Measurements from ENCODE around the gene LAMC2. TPM values are rescaled to one million over a fixed set of nuclear protein-coding genes. Genes with fewer than 3 reads are reported as not detected.

LAMC2 gene
- total and polyA plus RNA-seq, 9 donors: 0.47 to 33.7 (median 2.9) TPM

DNA sequence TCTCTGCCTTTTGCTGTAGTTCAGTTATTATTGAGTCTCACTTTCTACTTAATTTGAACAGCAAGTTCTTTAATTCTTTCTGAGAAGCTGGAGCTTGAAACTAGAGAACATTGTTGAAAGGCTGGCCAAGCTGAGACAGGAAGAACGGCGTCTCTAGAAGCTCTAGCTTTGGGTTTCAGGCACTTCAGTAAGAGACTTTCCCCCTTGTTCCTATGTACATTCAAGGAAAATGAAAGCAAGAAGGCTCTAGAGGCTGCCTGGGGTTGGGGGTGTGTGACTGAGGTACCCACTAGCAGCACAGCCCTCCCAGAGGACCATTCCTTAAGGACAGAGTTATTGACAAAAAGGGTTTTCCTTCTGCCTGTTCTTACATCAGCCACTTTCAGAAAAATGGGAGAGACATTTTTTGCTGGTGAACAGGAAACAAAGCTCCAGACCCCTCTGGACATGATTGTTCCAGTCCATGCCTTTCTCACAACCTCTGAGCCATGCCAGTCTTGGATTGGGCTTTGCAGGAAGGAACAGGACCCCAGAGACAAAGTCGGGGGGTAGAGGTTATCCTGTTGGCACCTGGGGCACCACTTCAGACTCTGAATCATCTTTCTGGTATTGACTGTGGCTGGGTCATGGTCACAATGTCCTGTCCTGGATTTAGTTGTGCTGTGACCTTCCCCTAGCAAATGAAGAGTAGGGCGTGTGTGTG, 63.1 kb downstream of the LAMC2 start:
- intact Hi-C loops (cut with DNase I): no loop called here
- Histone ChIP-seq H3K9me3 (no peaks in the 10 kb centered on the region), H3K4me1 (ENCODE audit: insufficient read depth) (no peaks in the 10 kb centered on the region), H3K27me3 (no peaks in the 10 kb centered on the region), H3K27ac (no peak overlapping the region), H3K36me3 (no peaks in the 10 kb centered on the region), H3K4me3 (no peak overlapping the region)
- TF ChIP-seq EP300 (IDR thresholded peaks at IDR 0.05) (no peak), POLR2A (IDR thresholded peaks at IDR 0.05) (no peak)
- TF ChIP-seq, protein P1, sequence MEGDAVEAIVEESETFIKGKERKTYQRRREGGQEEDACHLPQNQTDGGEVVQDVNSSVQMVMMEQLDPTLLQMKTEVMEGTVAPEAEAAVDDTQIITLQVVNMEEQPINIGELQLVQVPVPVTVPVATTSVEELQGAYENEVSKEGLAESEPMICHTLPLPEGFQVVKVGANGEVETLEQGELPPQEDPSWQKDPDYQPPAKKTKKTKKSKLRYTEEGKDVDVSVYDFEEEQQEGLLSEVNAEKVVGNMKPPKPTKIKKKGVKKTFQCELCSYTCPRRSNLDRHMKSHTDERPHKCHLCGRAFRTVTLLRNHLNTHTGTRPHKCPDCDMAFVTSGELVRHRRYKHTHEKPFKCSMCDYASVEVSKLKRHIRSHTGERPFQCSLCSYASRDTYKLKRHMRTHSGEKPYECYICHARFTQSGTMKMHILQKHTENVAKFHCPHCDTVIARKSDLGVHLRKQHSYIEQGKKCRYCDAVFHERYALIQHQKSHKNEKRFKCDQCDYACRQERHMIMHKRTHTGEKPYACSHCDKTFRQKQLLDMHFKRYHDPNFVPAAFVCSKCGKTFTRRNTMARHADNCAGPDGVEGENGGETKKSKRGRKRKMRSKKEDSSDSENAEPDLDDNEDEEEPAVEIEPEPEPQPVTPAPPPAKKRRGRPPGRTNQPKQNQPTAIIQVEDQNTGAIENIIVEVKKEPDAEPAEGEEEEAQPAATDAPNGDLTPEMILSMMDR (IDR thresholded peaks at IDR 0.05): no peak
- DNase-seq: no peak
- 80 to 86% (median 81%) methylated on average over 4 of the region's 4 CpGs for WGBS, 3 donors

GRCh38 chr1:183249941-183250452, 63.9 kb downstream of the LAMC2 start:
- DNase-seq: no peak
- no peaks in the 10 kb centered on the region for H3K27me3 ChIP-seq
- H3K27ac ChIP-seq: no peak overlapping the region
- intact Hi-C loops (cut with DNase I): no loop called here
- H3K4me1 ChIP-seq (ENCODE audit: insufficient read depth): no peaks in the 10 kb centered on the region
- no peak overlapping the region for H3K4me3 ChIP-seq
- TF ChIP-seq POLR2A (IDR thresholded peaks at IDR 0.05): no peak
- TF ChIP-seq, protein P1 (IDR thresholded peaks at IDR 0.05): no peak
- TF ChIP-seq EP300 (IDR thresholded peaks at IDR 0.05): no peak
- WGBS, 3 donors: 86 to 92% (median 88%) methylated on average over 5 of the region's 5 CpGs
- no peaks in the 10 kb centered on the region for H3K9me3 ChIP-seq
- no peaks in the 10 kb centered on the region for H3K36me3 ChIP-seq

GRCh38 chr1:183251101-183251958, 65.3 kb downstream of the LAMC2 start:
- 93 to 95% (median 93%) methylated on average over 12 of the region's 12 CpGs for WGBS, 3 donors

DNA sequence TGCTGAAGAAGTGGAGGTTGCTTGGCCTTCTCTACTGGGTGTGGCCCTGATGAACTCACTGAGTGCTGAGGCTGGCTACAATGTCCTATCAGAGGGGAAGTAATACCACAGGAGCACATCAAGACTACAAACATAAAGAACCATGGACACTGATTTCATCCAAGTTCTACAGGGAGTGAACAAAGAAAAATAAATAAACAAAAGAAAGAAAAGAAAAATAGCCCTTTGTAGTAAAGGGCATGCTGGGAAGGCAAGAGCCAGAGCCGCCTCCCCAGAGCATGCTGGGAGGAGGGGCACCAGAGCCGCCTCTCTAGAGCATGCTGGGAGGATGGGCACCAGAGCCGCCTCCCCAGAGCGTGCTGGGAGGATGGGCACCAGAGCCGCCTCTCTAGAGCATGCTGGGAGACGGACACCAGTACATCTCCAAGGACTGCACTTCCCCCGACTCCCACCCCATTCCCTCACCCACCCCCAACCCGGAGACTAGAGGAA, 65.9 kb downstream of the LAMC2 start:
- whole genome bisulfite sequencing, 3 donors: 89 to 91% (median 91%) methylated on average over 8 of the region's 8 CpGs
- Histone ChIP-seq H3K4me3 (no peak overlapping the region), H3K27ac (no peak overlapping the region), H3K36me3 (no peaks in the 10 kb centered on the region), H3K27me3 (no peaks in the 10 kb centered on the region), H3K9me3 (no peaks in the 10 kb centered on the region), H3K4me1 (ENCODE audit: insufficient read depth) (no peaks in the 10 kb centered on the region)
- no peak for TF ChIP-seq POLR2A (IDR thresholded peaks at IDR 0.05)
- TF ChIP-seq, protein P1 (IDR thresholded peaks at IDR 0.05): no peak
- no peak for TF ChIP-seq EP300 (IDR thresholded peaks at IDR 0.05)
- intact Hi-C loops (cut with DNase I): no loop called here
- DNase-seq: no peak

More at GRCh38 chr1:183251101-183251958, 65.3 kb downstream of the LAMC2 start:
- H3K9me3 ChIP-seq: no peaks in the 10 kb centered on the region
- H3K36me3 ChIP-seq: no peaks in the 10 kb centered on the region
- no peak for TF ChIP-seq POLR2A (IDR thresholded peaks at IDR 0.05)
- no peak for TF ChIP-seq EP300 (IDR thresholded peaks at IDR 0.05)
- TF ChIP-seq, protein P1 (IDR thresholded peaks at IDR 0.05): no peak
- no peaks in the 10 kb centered on the region for H3K4me1 ChIP-seq (ENCODE audit: insufficient read depth)
- no peak overlapping the region for H3K4me3 ChIP-seq
- no peak for DNase-seq
- intact Hi-C loops (cut with DNase I): no loop called here
- no peak overlapping the region for H3K27ac ChIP-seq
- no peaks in the 10 kb centered on the region for H3K27me3 ChIP-seq

Measured in ovary (tissue), 9 donors.